Ectodermal cell (in vitro differentiated cells): Measurements from ENCODE around the gene MSI2.

Source experiments
- H3K27ac ChIP-seq: 2 replicates; pipeline ENCODE4 v1.7.0; 2013; ENCODE audit warnings: mild to moderate bottlenecking, low read depth, low read length; ENCODE audit not compliant: insufficient read depth, poor library complexity, severe bottlenecking
- H3K27me3 ChIP-seq: 2 replicates; pipeline ENCODE4 v1.7.0; 2013; ENCODE audit warnings: mild to moderate bottlenecking, low read length; ENCODE audit not compliant: insufficient read depth, control insufficient read depth, poor library complexity, severe bottlenecking
- H3K36me3 ChIP-seq: one replicate; pipeline ENCODE4 v1.7.0; 2013; ENCODE audit warnings: low read length; ENCODE audit not compliant: control insufficient read depth, insufficient read depth
- H3K4me1 ChIP-seq: one replicate; pipeline ENCODE4 v1.7.0; 2013; ENCODE audit warnings: low read length; ENCODE audit not compliant: control insufficient read depth, insufficient read depth
- H3K4me3 ChIP-seq: 2 replicates; pipeline ENCODE4 v1.7.0; 2013; ENCODE audit warnings: low read depth, low read length, control low read depth; ENCODE audit not compliant: insufficient read depth
- H3K9me3 ChIP-seq: 2 replicates; pipeline ENCODE4 v1.7.0; 2013; ENCODE audit warnings: mild to moderate bottlenecking, low read length, moderate library complexity; ENCODE audit not compliant: control insufficient read depth
- WGBS, 2 experiments: methylation state at CpG; one replicate each; pipeline ENCODE4 v1.1.7; 2013; ENCODE audit warnings: missing lambda C conversion rate in 2 of 2; 5-methylcytosine and 5-hydroxymethylcytosine counted together

MSI2 gene

DNA sequence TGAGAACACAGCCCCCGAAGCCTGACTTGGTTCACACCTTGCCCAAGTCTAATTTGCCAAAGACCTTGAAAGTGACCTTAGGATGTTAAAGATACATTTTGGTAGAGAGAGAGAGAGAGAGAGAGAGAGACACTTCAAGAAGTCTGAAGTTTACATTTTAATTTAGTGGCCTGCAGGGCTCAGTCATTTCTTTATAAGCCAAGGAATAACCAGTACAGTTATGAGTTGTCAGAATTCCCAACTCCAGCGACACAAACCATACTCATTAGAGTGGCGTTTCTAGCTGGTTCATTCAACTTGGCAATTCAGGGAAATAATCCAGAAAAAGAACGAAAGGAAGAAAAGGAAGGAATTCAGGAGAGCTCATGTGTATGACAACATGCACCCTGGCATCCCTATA lies 284.7 kb downstream of the MSI2 start:
- 93 to 94% methylated on average over 4 of the region's 4 CpGs for WGBS, 2 experiments
- Histone ChIP-seq H3K9me3 (no peaks in the 10 kb centered on the region), H3K36me3 (no peaks in the 10 kb centered on the region), H3K4me3 (no peak overlapping the region), H3K27ac (no peak overlapping the region), H3K4me1 (peaks cover 69% of the 10 kb centered on the region), H3K27me3 (no peaks in the 10 kb centered on the region)

DNA sequence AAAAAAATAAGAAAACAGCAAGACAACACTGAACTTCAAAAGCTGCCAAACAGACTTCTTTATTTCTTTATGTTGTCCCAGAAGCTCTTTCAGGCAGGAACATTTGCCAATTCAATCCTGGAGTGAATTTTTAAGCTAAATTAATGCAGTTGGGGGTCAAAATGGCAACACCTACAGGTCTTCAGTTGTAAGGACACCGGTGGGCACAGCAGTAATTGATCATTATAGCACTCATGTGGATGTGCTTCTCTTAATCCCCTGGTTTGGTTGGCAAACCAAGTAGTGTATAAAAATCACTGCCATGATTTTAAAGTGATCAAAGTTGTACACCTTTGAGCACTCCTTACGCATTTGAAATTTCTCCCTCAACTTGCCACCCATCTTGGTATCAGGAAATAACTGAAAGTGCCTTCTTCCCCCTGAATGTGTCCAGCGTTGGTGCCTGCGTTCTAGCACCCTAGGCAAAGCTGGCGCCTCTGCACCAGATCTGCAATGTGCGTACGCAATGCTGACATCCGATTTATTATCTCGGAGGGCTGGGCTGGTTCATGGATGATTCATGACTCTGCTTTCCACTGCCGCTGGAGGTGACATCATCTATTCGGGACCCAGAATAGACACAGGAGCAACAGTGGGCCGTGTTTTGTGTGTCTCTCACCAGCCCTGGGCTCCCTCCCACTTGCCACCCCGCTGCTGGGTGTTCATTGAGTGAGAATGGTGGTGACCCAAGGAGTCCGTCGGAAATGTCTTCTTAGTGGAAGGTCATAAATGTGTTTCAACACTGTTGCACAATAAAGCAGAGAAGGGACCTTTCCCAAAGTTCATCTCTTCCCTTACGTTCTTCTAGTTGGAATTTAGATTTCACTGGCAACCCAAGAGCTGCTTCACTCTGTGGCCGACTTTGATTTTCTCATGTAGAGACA lies 285.4 kb downstream of the MSI2 start:
- H3K4me1 ChIP-seq: peaks cover 73% of the 10 kb centered on the region
- no peaks in the 10 kb centered on the region for H3K27me3 ChIP-seq
- no peak overlapping the region for H3K27ac ChIP-seq
- H3K4me3 ChIP-seq: no peak overlapping the region
- no peaks in the 10 kb centered on the region for H3K36me3 ChIP-seq
- 94 to 95% methylated on average over 17 of the region's 17 CpGs for WGBS, 2 experiments
- no peaks in the 10 kb centered on the region for H3K9me3 ChIP-seq

DNA sequence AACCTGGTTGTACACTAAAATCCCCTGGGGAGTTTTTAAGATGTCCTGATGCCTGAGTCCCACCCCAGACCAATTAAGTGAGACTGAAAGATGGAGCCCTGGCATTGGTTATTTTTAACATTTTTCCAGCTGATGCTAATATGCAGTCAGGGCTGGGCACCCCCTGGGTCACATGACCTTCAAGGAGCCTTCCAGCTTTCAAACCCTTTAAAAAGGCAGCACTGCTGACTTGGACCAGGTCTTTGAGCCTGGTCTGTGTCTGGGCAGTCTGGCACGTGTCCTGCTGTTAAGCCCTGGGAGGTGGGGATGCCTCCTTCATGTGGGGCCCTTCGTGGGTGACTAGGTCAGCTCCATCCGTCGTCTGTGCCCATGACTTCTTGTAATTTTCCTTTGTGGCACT lies 286.2 kb downstream of the MSI2 start:
- Histone ChIP-seq H3K9me3 (no peaks in the 10 kb centered on the region), H3K4me1 (peaks cover 73% of the 10 kb centered on the region), H3K27me3 (no peaks in the 10 kb centered on the region), H3K27ac (no peak overlapping the region), H3K36me3 (no peaks in the 10 kb centered on the region), H3K4me3 (no peak overlapping the region)
- 91% methylated on average over 4 of the region's 4 CpGs for WGBS, 2 experiments

DNA sequence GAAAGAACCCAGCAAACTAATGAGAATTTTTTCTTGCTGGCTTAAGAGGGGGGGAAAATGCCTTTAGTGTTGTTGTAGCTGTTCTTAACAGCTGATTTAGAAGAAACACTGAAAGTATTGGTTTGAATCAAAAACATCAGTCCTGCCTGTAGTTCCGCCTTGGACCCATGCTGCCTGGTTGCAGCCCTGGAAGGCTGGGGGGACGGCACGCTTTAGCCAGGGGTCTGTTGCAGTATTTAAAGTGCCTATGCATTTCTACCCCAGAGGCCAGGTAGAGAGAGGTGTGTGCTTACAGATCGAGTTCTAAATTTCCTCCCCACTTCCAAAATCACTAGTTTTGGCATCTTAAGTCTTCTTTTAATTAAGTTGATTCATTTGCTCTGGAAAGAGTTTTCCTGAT lies 286.9 kb downstream of the MSI2 start:
- Histone ChIP-seq H3K4me1 (peaks cover 74% of the 10 kb centered on the region), H3K27me3 (no peaks in the 10 kb centered on the region), H3K27ac (no peak overlapping the region), H3K9me3 (no peaks in the 10 kb centered on the region), H3K36me3 (no peaks in the 10 kb centered on the region), H3K4me3 (no peak overlapping the region)
- 88 to 92% methylated on average over 3 to 4 of the region's 4 CpGs for WGBS, 2 experiments

DNA sequence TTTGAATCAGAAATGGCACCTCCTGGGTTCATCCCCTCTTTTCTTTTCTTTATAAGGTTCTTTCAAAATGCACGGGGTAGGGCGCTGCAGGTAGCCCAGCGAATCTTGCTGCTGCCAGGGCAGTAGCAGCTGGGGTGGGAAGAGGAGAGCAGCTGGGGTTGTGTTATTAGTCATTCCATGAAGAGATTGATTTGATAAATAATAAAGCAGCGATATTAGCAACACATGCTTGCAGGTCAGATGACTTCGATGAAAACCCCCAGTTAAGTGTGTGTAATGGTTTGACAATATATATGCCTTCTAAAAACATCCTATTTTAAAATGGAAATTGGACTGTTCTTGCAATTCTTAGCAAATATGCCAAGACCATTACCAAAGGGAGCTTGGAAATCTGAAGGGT lies 288.1 kb downstream of the MSI2 start:
- Histone ChIP-seq H3K27ac (no peak overlapping the region), H3K27me3 (no peaks in the 10 kb centered on the region), H3K4me1 (peaks cover 70% of the 10 kb centered on the region), H3K4me3 (no peak overlapping the region), H3K9me3 (no peaks in the 10 kb centered on the region), H3K36me3 (no peaks in the 10 kb centered on the region)
- 79 to 86% methylated on average over 5 of the region's 5 CpGs for WGBS, 2 experiments

DNA sequence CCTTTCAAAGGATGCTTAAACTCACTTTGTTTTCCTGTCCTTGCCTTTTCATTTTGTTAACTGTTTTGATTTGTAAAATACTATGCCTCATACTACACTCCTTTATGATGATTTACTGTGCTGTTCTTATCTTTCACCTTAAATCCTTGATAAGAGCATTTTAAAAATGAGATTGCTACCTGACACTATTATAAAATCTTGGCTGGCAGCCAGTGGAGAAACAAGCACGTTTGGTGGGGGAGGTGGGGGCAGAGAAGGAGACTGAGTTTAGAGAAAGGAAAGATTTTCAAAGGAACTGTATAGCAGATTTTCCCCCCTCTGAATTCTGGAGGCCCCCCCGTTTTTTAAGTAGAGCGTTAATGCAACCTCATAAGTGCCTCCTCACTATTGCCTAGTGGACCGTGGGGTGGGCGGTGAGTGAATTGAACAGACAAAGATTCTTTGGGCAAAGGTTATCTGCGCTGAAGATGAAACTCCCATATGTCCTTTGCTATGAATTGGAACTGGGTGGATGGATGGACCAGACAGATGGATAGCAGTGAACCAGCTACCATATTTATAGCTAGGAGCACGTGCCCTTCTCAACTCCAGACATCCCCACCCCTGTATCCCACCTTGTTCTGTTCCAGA lies 288.6 kb downstream of the MSI2 start:
- 81 to 84% methylated on average over 7 of the region's 7 CpGs for WGBS, 2 experiments

DNA sequence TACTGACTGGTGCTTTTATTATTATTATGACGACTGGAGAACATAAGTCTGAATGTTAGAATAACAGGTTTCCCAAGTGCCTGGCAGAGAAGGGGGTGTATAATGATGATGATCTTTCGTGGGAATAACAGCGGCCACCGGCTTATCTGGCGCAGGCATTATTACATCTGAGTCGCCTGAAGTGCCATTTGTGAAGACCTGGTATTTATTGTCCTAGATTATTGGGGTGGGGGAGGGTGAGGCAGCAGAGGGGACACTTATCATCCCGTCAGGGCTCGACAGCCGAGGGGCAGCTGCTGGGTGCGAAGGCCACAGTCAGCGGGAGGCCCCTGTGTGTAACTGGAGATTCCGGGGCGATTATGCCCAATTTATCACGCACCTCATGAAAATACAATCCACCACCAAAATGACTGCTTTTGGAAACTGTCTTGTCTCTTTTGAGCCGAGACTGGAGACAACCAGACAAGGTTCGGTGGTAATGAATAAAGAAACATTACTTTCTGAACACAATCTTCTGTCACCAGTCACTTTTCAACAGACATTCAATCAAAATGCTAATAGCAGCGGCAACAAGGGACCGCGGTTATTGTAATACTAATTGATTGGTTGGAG lies 289.5 kb downstream of the MSI2 start:
- Histone ChIP-seq H3K36me3 (no peaks in the 10 kb centered on the region), H3K9me3 (no peaks in the 10 kb centered on the region), H3K4me1 (peaks cover 82% of the 10 kb centered on the region), H3K4me3 (no peak overlapping the region), H3K27ac (no peak overlapping the region), H3K27me3 (no peaks in the 10 kb centered on the region)
- 84 to 88% methylated on average over 19 of the region's 19 CpGs for WGBS, 2 experiments

More for the DNA sequence above, 288.6 kb downstream of the MSI2 start:
- Histone ChIP-seq H3K36me3 (no peaks in the 10 kb centered on the region), H3K27ac (peak overlapping the region; percentile 28), H3K27me3 (no peaks in the 10 kb centered on the region), H3K9me3 (no peaks in the 10 kb centered on the region), H3K4me3 (no peak overlapping the region), H3K4me1 (peaks cover 73% of the 10 kb centered on the region)

DNA sequence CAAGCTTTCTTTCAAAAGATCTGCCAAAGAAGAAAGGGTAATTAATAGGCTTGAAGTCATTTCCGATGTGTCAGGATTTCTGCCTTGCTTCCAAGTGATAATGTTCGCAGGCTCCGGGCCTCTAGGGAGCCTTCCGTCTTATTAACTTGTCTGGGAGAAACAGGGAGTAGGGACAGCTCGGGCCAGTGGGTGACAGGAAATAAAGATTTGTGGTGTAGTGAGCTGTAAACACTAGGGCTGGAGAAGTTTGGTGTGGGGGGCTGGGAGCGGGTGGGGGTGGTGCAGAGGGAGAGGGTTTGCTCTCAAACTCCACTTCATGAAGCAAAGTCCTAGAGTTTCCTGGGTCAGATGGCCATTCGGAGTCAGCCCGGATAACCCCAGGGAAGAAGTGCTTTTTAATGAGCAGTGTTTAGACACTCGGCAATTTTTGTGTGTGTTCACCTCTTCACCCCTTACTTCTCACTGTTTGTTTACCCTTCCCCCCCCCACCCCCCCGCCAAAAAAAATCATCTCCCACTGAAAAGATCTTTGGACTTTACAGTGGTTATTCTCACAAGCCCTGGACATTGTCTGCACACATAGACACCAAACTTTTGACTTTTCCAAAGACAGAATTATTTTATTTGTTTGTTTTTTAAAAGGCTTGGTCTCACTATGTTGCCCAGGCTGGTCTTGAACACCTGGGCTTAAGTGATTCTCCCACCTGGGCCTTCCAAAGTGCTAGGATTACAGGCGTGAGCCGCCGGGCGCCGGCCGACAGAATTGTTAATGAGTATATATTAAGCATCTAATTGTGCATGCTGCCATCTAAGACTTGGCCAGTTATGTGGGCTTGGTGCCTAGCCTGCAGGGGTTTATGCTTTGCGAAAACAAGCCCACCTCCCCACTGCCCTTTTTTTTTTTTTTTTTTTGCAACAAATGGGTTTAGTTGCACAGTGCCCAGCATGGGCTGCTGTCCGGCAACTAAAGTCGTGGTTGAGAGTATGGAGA lies 292.4 kb downstream of the MSI2 start:
- Histone ChIP-seq H3K9me3 (no peaks in the 10 kb centered on the region), H3K27ac (peak overlapping the region; percentile 39), H3K36me3 (no peaks in the 10 kb centered on the region), H3K27me3 (no peaks in the 10 kb centered on the region), H3K4me3 (no peak overlapping the region), H3K4me1 (peaks cover 91% of the 10 kb centered on the region)
- 74 to 77% methylated on average over 18 of the region's 19 CpGs for WGBS, 2 experiments

DNA sequence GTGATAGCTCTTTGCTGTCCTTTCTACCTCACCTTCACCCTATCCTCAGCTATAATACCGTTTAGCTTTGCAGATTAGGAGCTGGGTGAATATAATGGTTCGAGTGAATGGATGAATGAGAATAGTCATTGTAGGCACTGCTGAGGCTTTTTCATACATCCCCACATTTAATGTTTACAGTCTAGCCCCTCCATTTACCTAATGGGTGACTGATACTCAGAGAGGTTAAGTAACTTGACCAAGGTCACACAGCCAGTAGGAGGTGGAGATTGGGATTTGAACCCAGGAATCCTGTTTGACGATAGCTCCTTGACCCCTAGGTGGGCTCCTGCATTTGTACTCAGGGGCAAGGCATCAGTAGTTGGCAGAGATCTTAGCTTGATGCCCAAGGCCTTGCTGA lies 293.1 kb downstream of the MSI2 start:
- no peak overlapping the region for H3K27ac ChIP-seq
- H3K27me3 ChIP-seq: no peaks in the 10 kb centered on the region

More for the DNA sequence above, 293.1 kb downstream of the MSI2 start:
- peaks cover 91% of the 10 kb centered on the region for H3K4me1 ChIP-seq
- WGBS, 2 experiments: 79 to 90% methylated on average over 1 of the region's 3 CpGs
- no peaks in the 10 kb centered on the region for H3K36me3 ChIP-seq
- no peak overlapping the region for H3K4me3 ChIP-seq
- H3K9me3 ChIP-seq: no peaks in the 10 kb centered on the region
